GM18505 (cell line): ENCODE results near the gene LRGUK.

Experiments
- ATAC-seq: cut with Tn5 transposase; IDR thresholded peaks from one replicate; pipeline ENCODE4 v1.9.1; 2021; ENCODE audit not compliant: unreplicated experiment
- POLR2A ChIP-seq: IDR thresholded peaks from 4 replicates; pipeline ENCODE4 v1.6.1; 2011; ENCODE audit warnings: borderline replicate concordance; ENCODE audit not compliant: insufficient read depth, insufficient read length; ENCODE audit errors: extremely low read depth

LRGUK gene

GRCh38 chr7:134153493-134154136 lies 26.5 kb downstream of the LRGUK start:
- no peak for ATAC-seq
- no peak for TF ChIP-seq POLR2A

DNA sequence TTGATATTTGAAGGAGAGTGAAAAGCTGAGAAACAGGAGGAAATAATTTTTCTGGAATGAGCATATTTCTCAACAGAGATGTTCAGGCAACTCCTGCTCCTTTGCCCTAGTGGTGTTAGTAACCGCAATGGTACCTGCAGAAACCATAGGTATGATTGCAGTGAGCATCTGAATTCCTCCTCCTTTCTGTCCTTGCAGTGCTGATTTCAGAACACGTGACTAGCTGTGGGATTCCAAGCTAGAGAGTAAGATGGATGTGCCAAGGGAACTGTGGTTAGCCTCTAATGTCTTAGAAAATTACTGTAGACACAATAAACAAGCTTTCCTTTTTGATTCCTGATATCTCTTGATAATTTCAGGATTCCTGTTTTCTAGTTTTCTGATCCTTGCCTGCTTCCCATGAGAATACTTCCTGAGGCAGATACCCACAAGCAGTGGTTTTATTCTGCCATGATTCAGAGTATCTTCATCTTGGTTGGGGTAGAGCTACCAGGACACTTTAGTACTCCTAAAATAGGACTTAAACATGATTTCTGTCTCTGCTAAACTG lies 27.5 kb downstream of the LRGUK start:
- no peak for ATAC-seq
- TF ChIP-seq POLR2A, result no peak

- no peak for ATAC-seq
- TF ChIP-seq POLR2A, result no peak
Measured at GRCh38 chr7:134155206-134155605, 28.1 kb downstream of the LRGUK start.

DNA sequence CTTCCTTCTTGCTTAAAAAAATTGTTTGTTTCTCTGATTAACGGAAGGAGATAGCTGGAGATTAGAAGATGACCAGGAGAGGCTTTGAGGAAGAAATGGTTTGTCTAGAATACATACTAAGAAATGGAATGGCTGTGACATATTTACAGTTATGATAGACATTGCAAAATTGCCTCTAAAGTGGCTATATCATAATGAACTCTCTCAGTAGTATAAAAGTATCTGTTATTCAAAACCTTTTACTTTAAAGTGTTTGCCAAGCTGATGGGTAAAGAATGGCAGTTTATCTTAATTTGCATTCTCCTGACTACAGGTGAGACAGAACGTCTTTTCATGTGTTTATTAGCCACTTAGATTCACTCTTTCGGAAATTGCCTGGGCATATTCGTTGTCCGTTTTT lies 28.7 kb downstream of the LRGUK start:
- no peak for ATAC-seq
- no peak for TF ChIP-seq POLR2A

GRCh38 chr7:134165252-134165651 lies 38.1 kb downstream of the LRGUK start:
- ATAC-seq, result no peak
- no peak for TF ChIP-seq POLR2A

GRCh38 chr7:134167250-134167649 lies 40.1 kb downstream of the LRGUK start:
- no peak for TF ChIP-seq POLR2A
- no peak for ATAC-seq

- no peak for ATAC-seq
Measured at GRCh38 chr7:134167841-134168240, 40.7 kb downstream of the LRGUK start.

GRCh38 chr7:134174795-134175261 lies 47.7 kb downstream of the LRGUK start:
- peak; percentile 96 for ATAC-seq
- no peak for TF ChIP-seq POLR2A

More at GRCh38 chr7:134167841-134168240, 40.7 kb downstream of the LRGUK start:
- no peak for TF ChIP-seq POLR2A

GRCh38 chr7:134175334-134176036 lies 48.3 kb downstream of the LRGUK start:
- ATAC-seq, result no peak
- no peak for TF ChIP-seq POLR2A

DNA sequence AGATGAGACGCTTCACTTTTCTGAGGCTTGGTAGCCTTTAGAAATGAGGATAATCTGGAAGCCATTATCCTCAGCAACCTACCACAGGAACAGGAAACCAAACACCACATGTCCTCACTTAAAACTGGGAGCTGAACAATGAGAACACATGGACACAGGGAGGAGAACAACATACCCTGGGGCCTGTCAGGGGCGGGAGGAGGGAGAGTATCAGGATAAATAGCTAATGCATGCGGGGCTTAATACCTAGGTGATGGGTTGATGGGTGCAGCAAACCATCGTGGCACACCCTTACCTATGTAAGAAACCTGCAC lies 48.9 kb downstream of the LRGUK start:
- no peak for TF ChIP-seq POLR2A
- no peak for ATAC-seq

DNA sequence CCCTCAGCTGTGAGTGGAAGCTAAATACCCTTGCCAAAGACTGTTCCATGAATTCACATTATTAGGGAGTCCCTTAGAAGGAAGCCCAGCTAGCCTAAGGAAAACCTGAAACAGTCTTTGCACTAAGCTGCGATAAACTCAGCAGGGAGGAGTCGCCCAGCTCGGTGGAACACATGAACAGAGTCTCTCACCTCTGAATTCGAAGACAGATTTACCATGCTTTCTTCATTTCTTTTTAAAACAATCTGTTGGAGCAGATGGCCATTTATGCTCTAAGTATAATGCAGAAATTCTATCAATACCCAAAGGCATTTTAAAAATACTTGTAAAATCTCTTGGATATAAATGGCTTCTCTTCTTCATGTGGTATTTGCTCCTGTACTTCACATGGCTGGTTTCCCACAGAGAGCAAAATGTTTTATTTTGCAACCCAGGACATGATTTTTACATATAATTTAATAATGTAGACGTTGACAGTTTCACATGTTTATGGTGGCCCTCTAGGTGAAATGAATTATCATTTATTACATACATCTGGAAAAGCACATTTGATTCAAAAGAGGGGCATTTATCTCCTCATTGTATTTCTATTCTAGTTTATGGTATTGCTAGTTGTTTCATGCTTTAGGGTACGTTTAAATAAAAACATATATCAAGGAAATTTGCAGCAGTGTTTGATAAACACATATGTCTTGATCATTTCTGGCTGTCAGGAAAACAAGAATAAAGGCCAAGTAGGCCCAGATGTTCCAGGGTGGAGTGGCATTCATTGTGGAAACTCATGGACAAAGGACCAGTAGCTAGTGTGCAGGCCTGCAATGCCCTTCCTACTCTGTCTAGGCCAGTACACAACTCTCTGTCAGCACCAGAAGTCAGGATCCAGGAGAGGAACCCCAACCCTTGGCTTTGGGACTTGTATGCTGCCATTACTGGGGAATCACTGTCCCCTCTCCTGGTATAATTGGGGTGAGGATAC lies 52.2 kb downstream of the LRGUK start:
- no peak for TF ChIP-seq POLR2A
- no peak for ATAC-seq

DNA sequence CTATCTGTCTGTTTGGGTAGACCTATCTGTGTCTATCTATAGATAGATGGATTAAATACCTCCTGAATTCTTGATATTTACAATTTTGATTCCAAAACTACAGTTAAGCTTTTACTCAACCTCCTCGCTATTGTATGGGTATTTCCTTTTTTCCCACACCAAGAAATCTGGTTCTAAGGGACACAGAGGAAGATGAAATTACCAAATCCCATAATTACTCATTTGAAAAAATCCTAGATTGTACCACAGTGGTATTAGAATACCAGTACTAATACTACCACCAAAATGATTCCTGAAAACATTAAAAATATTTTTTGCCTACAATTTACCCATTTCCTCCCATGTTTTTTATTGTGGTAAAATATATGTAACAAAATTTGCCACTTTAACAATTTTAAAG lies 53.2 kb downstream of the LRGUK start:
- no peak for TF ChIP-seq POLR2A
- no peak for ATAC-seq

GRCh38 chr7:134182078-134182477 lies 54.9 kb downstream of the LRGUK start:
- TF ChIP-seq POLR2A, result no peak
- ATAC-seq, result no peak
